ENCODE data around the gene GALNT2. TPM values are rescaled to one million over a fixed set of nuclear protein-coding genes. Genes with fewer than 3 reads are reported as not detected.

The GALNT2 gene
- total and polyA plus RNA-seq, 2 donors from 2014 or later = 20.2 to 59.2 TPM

- no peak overlapping the region for H3K4me3 ChIP-seq (ENCODE audit: low read length in 3 of 3)
- FAIRE-seq = no peak
- intact Hi-C loops (cut with DNase I) = no loop called here
- H3K27me3 ChIP-seq (ENCODE audit: control insufficient read depth, insufficient read depth, low read length) = no peaks in the 10 kb centered on the region
- H3K9ac ChIP-seq (ENCODE audit: low read length in 3 of 3) = no peak overlapping the region
- H3K4me1 ChIP-seq (ENCODE audit: control insufficient read depth in 2 of 3, insufficient read depth in 2 of 3, low read depth in 1 of 3, low read length in 3 of 3) = peaks cover 0 to 4% (median 2%) of the 10 kb centered on the region in 3 donors
- no peaks in the 10 kb centered on the region for H3K9me3 ChIP-seq (ENCODE audit: control insufficient read depth in 2 of 3, insufficient read depth in 1 of 3, low read length in 3 of 3)
- DNase-seq = no peak
- H3K36me3 ChIP-seq (ENCODE audit: control insufficient read depth in 2 of 3, insufficient read depth in 3 of 3, low read length in 3 of 3) = no peaks in the 10 kb centered on the region
- no peak for TF ChIP-seq CTCF (IDR thresholded peaks at IDR 0.05; ENCODE audit: borderline replicate concordance, extremely low read depth, insufficient read depth)
- no peak overlapping the region for H3K27ac ChIP-seq (ENCODE audit: low read depth in 2 of 2, low read length in 2 of 2)
Measured at GRCh38 chr1:230112131-230112701, 45.2 kb downstream of the GALNT2 start.

- TF ChIP-seq CTCF (IDR thresholded peaks at IDR 0.05; ENCODE audit: borderline replicate concordance, extremely low read depth, insufficient read depth) = no peak
- Histone ChIP-seq H3K36me3 (ENCODE audit: control insufficient read depth in 2 of 3, insufficient read depth in 3 of 3, low read length in 3 of 3) (no peaks in the 10 kb centered on the region), H3K4me3 (ENCODE audit: low read length in 3 of 3) (no peak overlapping the region), H3K9me3 (ENCODE audit: control insufficient read depth in 2 of 3, insufficient read depth in 1 of 3, low read length in 3 of 3) (no peaks in the 10 kb centered on the region), H3K27me3 (ENCODE audit: control insufficient read depth, insufficient read depth, low read length) (no peaks in the 10 kb centered on the region), H3K27ac (ENCODE audit: low read depth in 2 of 2, low read length in 2 of 2) (no peak overlapping the region), H3K4me1 (ENCODE audit: control insufficient read depth in 2 of 3, insufficient read depth in 2 of 3, low read depth in 1 of 3, low read length in 3 of 3) (peaks cover 0 to 4% (median 2%) of the 10 kb centered on the region in 3 donors), H3K9ac (ENCODE audit: low read length in 3 of 3) (no peak overlapping the region)
- DNase-seq (no peak), FAIRE-seq (no peak)
- intact Hi-C loops (cut with DNase I) = no loop called here
Measured at GRCh38 chr1:230112782-230113181, 45.7 kb downstream of the GALNT2 start.

GRCh38 chr1:230113235-230113592, 46.2 kb downstream of the GALNT2 start:
- Histone ChIP-seq H3K36me3 (ENCODE audit: control insufficient read depth in 2 of 3, insufficient read depth in 3 of 3, low read length in 3 of 3) (no peaks in the 10 kb centered on the region), H3K9me3 (ENCODE audit: control insufficient read depth in 2 of 3, insufficient read depth in 1 of 3, low read length in 3 of 3) (no peaks in the 10 kb centered on the region), H3K9ac (ENCODE audit: low read length in 3 of 3) (no peak overlapping the region), H3K4me3 (ENCODE audit: low read length in 3 of 3) (no peak overlapping the region), H3K27me3 (ENCODE audit: control insufficient read depth, insufficient read depth, low read length) (no peaks in the 10 kb centered on the region), H3K4me1 (ENCODE audit: control insufficient read depth in 2 of 3, insufficient read depth in 2 of 3, low read depth in 1 of 3, low read length in 3 of 3) (peaks cover 0 to 4% (median 2%) of the 10 kb centered on the region in 3 donors), H3K27ac (ENCODE audit: low read depth in 2 of 2, low read length in 2 of 2) (no peak overlapping the region)
- TF ChIP-seq CTCF (IDR thresholded peaks at IDR 0.05; ENCODE audit: borderline replicate concordance, extremely low read depth, insufficient read depth) = no peak
- peak in 1 of 5 donors; percentile 25 for DNase-seq
- no peak for FAIRE-seq
- intact Hi-C loops (cut with DNase I) = no loop called here

Data from kidney (tissue), 14 donors.